Upper lobe of left lung (tissue), 4 donors: ENCODE measurements around the gene LCE2B.

Source experiments
- POLR2AphosphoS5 ChIP-seq, 2 donors: sonication (generic); formaldehyde crosslinking; IDR thresholded peaks; one replicate each; pipeline ENCODE4 v1.5.1; 2017; ENCODE audit warnings: antibody characterized with exemption in 2 of 2
- TF ChIP-seq, protein P1 (sequence below), 6 experiments: fragments of 450-650 bp in 4 of 6; fragments of 200-600 bp in 2 of 6; sonication (generic) in 2 of 6; IDR thresholded peaks; one replicate each; pipeline ENCODE4 v1.5.1; 2016 to 2019; ENCODE audit warnings: antibody characterized with exemption in 6 of 6

DNA sequence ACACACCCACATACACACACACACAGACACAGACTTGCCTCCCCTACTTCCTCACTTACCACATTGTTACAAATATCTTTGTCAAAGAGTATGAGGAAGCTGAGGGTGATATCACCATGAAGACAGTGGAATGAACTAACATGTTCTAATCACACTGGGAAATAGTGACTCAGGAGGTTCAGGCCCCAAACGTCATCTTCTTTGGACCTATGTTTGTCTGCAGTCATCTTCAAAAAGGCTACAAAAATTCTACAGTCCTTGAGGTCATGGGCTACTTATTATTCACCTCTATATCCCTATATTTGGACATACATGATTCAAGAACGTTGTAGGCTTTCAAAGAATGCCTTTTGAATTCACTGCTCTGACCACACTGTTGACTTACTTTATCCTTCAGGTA, 12.9 kb upstream of the LCE2B start:
- TF ChIP-seq, protein P1, sequence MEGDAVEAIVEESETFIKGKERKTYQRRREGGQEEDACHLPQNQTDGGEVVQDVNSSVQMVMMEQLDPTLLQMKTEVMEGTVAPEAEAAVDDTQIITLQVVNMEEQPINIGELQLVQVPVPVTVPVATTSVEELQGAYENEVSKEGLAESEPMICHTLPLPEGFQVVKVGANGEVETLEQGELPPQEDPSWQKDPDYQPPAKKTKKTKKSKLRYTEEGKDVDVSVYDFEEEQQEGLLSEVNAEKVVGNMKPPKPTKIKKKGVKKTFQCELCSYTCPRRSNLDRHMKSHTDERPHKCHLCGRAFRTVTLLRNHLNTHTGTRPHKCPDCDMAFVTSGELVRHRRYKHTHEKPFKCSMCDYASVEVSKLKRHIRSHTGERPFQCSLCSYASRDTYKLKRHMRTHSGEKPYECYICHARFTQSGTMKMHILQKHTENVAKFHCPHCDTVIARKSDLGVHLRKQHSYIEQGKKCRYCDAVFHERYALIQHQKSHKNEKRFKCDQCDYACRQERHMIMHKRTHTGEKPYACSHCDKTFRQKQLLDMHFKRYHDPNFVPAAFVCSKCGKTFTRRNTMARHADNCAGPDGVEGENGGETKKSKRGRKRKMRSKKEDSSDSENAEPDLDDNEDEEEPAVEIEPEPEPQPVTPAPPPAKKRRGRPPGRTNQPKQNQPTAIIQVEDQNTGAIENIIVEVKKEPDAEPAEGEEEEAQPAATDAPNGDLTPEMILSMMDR (IDR thresholded peaks at IDR 0.05) = no peak
- TF ChIP-seq POLR2AphosphoS5 (IDR thresholded peaks at IDR 0.05) = no peak
